HG03354 (cell line): Measurements from ENCODE around the gene TGDS.

Experiments used
- ATAC-seq: cut with Tn5 transposase; IDR thresholded peaks from one replicate; pipeline ENCODE4 v1.9.1; 2021; ENCODE audit warnings: mild to moderate bottlenecking; ENCODE audit not compliant: unreplicated experiment, poor library complexity, severe bottlenecking

TGDS gene

DNA sequence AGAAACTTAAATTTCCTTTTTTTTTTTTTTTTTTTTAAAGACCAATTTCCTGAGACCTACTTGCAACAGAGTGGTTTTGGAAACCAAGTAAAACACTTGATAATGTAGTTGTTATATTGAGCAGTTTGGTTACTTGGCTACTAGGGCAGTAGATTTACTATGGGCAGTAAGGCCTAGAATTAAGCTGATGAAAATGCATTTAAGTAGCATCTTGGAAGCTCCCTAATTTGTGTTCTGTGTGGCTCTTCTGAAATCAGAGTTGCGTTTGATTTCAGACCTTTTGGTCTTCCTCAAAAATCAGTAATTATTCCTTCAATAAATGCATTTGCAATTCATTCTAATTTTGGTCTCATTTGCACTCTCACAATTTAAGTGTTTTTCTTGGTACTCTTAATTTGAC is 6.5 kb upstream of the TGDS start:
- ATAC-seq, result no peak

DNA sequence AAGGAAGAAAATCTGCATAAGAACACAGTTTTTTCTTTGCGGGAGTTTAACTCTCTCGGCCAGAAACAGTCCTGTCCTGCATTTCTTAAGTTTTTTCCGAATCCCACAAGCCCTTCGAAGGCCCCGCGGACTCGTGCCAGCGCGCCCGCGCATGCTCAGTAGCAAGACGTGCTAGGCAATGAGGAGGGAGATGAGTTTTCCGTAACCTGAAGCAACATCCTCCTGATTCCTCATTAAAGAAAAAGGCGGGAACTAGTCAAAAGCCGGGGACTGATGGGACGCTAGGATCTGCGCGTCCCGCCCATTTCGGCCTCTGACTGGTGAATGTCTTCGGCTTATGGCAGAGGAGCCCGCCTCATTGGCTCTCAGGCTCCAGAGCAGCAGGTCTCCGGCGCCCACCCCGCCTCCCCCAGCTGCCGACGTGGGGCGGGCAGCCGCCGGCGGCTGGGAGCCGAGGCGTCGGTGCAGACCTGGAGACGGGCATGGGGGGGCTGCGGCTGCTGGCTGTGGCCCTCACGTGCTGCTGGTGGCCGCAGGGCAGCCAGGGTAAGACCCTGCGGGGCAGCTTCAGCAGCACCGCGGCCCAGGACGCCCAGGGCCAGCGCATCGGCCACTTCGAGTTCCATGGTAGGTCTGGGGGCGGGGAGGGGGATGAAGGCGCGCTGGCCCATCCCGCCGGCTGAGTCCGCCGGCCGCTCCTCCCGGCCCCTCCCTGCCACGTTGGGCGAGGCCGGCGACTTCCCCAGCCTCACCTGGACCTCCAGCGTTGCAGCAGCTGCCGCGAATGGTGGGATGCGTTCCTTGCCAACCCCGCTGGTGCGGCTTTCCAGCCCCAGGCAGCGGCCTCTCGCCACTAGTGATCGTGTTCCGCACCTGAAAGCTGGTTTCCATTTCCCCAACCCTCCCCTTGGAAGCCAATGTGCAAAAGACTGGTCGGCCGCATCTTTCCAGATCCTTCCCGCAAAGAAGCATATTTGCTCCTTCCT is 5.8 kb upstream of the TGDS start, which contains the start of gene GPR180:
TSS of gene GPR180 (plus strand) at position 412 of the 986 bp plus-strand sequence. CDS start at position 483, 71 bp downstream.
- ATAC-seq, result peak; percentile 99

DNA sequence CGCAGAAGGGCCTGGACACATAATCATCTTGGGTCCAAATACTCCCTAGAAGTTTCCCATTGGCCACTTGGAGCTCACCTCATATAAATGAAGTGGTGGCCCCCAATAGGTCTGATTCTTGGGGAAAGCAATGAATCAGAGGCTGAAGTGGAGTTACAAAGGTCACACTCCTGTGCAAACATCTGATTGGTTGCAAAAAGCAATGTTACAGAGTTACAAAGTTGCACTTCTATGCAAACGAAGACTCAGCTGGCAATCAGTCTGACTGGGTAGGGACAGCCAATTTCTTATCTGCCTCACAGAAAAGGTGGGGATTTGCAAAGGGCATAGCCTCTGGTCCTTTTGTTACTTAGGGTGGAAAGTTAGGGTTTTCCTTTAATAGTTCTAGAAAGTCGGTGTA is 3.9 kb upstream of the TGDS start:
- ATAC-seq, result no peak

DNA sequence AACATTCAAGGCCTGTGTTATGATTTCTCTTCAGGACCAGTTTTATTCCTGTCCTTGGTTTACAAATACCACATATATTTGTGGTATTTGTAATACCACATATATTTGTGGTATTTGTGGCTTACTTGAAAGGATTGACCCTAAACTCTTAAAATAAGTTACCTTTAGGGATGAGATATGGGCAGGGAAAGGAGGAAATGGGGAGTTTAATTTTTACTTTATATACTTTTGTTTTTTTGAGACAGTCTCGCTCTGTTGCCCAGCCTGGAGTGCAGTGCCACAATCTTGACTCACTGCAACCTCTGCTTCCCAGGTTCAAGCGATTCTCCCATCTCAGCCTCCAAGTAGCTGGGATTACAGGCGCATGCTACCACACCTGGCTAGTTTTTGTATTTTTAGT is 2.3 kb upstream of the TGDS start:
- no peak for ATAC-seq

DNA sequence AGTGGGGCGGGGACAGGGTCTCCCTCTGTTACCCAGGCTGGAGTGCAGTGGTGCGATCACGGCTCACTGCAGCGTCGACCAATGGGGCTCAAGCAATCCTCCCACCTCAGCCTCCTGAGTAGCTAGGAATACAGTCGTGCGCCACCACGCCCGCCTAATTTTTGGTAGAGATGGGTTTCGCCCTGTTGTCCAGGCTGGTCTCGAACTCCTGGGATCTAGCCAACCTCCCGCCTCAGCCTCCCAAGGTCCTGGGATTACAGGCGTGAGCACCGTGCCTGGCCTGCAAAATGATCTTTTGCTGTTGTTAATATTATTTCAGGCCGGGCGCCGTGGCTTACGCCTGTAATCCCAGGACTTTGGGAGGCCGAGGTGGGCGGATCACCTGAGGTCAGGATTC is 621 bp upstream of the TGDS start:
- no peak for ATAC-seq

DNA sequence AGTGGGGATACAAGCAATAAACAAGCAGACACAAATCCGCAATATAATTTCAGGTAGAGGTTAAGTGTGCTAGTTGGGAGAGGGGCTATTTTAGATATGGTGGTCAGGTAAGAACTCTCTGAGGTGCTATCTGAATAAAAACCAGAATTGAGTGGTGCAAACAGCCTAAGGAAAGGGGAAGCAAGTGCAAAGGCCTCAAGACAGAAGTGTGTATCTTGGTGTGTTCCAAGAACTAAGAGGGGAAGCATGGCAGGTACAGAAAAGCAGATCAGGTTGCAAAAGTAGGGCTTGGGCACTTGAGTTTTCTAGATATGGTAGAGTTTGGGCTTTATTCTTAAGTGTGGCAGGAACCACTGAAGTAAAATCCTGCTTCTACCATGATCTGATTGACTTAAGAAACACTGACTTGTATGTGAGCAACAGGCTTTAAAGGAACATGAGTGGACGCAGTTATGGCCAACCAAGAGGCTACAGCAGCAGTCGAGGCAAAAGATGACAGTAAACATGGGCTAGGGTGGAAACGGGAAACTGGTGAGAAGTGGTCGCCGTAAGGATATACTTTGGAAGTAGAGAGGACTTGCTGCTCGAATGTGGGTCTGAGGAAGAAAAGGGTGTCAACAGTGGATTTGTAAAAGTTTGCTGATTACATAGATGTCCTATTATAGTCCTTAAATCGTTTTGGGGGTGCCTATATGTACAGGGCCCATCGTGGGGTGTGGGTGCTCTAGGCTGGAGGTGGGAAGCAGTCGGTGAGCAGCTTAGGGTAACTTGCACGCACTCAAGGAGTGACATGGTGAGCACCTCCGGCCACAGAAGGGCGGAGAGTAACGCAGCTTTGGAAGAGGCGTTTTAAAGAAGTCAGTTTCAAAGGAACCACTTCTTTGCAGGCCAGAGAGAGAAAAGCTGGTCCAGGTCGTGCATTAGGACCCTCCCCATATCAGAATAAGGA is 677 bp downstream of the TGDS start:
- peak; percentile 64 for ATAC-seq

DNA sequence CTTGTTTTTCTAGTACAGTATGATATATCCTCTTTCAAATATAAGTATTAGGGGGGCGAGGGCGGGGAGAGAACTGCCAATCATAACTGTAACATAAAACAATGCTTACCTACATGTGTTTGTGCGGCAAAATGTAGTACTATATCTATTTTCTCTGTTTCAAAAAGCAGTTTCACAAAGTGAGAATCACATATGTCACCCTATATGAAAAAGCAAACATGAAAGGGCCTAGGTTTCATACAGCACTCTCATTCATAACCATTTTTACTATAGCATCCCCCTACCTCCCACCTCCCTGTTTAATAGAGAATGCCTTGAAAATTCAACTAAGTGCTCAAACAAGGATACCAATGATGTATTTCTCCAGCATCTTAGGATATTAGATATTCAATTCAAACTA is 5.2 kb downstream of the TGDS start:
- ATAC-seq, result no peak

DNA sequence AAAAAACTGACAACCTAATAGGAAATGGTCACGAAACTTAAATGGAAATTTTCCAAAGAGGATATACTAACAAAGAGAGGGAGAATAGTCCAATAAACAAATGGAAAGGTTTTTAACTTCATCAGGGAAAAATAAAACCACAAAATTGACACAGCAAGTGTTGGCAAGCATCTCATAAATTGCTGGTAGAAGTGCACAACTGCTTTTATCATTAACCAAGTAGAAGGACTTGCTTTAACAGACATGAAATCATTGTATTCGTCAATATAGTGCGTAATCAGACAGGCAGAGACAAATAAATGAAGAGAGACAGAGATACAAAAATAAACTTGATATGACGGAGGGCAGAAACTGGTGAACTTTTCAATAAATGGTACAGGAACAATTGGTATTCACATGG is 7.4 kb downstream of the TGDS start:
- ATAC-seq, result no peak

DNA sequence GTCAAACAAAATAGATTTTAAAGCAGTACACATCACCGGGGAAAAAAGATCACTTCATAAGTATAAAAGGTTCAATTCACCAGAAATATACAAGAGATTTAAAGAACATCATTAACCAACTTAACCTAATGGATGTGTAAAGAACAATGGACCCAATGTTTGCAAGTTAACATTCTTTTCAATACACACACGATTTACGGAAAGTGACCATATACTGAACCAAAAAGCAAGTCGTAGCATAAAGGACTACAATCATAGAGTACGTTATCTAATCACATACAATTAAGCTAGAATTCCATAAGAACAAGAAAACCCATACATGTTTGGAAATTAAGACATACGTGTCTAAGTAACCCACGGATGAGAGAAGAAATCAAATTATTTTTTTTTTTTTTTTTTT is 9.6 kb downstream of the TGDS start:
- ATAC-seq, result no peak

DNA sequence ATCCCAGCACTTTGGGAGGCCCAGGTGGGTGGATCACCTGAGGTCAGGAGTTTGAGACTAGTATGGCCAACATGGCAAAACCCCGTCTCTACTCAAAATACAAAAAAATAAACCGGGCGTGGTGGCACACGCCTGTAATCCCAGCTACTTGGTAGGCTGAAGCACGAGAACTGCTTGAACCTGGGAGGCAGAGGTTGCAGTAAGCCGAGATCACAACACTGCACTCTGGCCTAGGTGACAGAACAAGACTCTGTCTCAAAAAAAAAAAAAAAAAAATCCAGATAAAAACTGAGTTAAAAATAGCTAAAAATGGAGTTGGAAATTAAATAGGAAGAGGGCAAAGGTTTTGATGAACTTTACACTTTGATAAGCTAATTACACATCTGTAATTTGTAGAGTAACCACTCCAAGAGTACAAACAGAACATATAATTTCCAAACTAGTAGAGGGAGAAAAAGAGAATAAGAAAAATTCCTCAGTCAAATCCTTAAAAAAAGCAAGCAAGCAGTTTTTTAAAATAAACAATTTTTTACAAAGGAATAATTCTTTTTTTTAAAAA is 10.3 kb downstream of the TGDS start:
- no peak for ATAC-seq

DNA sequence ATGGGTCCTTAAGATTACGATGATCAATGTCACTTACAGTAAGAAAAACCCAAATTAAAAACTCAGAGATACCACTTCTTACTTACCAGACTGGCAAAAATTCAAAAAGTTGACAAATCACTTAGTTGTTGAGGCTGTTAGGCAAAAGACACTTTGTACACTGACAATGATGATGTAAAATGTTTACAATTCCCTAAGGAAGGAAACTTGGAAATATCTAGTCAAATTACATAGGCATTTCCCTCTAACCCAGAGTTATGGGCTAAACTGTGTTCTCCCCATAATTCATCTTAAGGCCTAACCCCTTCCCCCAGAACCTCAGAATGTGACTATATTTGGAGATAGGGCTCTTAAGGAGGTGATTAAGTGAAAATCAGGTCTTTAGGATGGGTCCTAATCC is 12.0 kb downstream of the TGDS start:
- ATAC-seq, result no peak

DNA sequence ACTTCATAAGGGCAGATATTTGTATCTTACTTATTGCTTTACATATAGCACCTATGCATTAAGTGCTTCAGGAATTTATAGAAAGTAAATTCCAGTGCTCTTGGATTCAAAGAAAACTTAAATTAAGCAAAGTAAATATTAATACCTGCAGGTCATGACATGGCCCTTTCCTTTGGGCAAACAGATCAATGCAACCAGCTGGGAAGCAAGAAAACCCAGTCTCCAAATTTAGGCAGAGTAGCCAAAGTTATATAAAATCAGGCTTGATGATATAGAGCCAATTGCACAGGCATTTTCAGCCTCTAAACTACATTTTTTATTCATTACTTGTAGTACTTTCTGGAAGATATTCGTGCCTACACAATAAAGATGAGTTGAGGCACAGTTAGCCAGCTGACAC is 16.9 kb downstream of the TGDS start:
- no peak for ATAC-seq

DNA sequence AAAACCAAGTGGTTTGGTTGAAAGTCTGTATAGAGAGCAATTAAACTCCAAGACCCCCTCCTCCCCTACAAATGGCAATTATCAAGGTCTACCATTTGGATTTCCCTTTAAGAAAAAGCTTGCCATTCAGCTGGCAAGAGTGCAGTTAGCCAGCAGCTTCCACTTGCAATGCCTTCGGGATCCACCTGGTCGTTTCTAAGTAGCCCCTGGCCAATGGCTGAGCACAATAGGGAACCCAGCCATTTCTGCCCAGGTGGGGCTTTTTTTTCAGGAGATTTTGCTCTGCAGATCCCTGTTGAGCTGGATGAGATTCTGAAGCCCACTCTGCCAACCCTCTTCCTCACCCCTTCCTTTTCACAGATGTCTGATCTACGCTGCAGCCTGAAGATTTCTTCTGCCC is 26.3 kb downstream of the TGDS start:
- no peak for ATAC-seq

DNA sequence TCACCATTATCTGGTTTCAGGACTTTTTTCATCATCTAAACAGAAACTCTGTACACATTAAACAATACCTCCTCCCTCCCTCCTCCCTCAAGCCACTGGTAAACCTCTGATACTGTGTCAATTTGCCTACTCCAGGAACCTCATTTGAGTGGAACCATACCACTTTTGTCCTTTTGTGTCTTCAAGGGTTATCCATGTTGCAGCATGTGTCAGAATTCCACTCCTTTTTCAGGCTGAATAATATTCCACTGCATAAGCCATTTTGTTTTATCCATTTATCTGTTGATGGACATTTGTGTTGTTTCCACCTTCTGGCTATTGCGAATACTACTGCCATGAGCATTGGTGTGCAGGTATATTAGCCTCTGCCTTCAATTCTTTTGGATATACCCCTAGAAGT is 27.5 kb downstream of the TGDS start:
- ATAC-seq, result no peak

DNA sequence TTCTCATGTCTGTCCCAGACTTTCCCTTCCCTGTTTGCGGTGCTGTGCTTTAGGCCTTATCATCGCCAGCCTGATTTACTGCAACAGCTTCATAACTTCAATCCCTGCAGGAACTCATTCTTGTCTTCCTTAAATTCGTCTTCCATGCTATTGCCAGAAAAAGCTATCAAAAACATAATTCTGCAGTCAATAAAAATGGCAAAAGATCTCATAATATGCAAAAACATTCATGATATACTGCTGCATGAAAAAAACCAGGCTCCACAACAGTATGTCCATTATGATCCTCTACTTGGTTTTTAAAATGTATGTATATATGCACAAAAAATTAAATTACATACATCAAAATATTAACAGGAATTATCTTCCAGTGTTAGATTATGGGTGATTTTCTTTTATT is 28.4 kb downstream of the TGDS start:
- ATAC-seq, result no peak

DNA sequence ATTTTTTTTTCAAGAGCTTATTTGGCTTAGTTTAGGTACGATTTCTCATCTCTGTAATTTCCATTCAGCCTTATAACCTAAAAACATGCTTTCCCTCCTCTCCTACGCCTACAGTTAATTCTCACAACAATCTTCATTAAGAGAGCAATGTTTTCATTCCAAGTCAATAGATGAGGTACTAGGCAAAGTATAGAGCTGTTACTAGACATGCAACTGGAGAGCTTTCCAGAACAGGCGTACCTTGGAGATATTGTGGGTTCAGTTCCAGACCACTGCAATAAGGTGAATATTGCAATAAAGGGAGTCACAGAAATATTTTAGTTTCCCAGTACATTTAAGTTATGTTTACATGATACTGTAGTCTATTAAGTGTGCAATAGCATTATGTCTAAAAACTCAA is 34.8 kb downstream of the TGDS start:
- no peak for ATAC-seq

DNA sequence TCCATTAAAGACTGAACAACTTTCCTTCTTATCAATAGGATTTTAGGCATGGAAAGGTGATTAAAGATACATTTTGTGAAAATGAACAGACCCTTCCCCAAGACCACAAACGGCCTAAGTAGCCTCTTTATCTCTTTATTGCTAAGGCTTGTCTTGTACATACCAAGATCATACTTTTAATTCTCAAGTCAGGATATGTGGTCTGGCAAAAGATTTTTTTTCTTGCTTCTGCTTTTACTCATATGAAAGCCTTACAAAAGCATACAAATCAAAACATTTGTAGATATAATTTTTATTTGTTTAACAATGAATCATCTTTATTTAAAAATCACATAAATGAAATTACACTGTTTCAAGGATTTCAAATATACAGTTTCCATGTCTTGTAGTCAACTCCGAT is 35.8 kb downstream of the TGDS start:
- no peak for ATAC-seq

DNA sequence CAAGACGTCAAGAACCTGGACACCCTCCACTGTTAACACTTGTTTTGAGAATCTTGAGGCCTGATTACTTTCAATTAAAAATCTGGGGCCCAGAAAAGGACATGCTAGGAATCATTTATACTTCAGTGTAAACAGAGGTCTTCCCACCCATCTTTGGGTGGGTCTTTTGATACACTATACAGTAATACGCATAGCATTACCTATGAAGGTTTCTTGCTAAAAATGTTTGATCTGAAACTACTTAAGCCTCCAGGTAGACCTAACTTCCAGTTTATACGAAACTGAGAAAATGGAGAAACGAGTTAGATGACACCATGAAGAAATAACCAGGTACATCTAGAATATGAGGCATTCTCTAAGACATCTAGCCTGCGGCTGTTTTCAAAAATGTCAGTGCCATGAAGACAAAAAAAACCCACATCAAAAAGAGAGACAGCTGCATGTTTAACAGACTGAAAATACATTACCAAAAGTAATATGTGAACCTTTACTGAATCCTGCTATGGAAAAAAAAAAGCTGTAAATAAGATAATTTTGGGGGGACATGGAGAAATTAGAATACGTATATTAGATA is 36.6 kb downstream of the TGDS start:
- ATAC-seq, result no peak

DNA sequence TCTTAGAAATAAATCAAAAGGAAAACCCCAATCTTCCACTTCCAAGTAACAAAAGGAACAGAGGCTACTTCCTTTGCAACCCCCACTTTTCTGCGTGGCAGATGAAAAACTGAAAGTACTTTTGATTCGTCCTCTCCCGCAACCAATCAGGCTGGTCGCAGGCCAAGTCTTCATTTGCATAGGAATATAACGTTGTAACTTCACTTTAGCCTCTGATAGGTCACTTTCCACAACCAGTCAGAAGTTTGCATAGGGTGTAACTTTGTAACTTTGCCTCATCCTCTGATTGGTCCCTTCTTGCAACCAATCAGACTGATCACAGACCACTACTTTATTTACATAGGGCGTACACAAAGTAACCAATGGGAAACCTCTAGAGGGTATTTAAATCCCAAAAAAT is 37.2 kb downstream of the TGDS start:
- no peak for ATAC-seq

DNA sequence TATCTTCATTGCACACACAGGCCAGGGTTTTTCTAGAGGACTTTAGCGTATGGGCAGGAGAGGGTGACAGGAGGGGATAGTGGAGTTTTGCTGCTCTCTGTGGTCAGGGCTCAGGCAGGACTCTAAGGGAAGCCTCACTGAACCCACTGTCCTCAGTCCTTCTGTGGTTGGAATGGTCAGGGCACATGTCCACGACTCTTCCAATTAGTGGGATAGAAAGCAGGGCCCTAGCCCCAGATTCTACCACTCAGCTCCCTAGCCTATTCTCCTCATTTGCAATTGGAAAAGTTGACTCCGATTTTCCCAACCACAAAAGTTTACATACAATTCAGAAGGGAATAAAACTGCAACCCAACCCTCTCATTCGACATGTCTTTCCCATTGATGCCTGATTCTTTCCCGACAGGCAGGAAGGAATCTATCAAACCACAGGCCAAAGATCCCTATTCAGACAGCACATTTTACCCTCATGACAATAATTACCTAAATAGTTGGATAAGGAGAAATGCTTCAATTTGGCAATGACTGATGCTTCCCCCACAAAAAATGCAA is 38.2 kb downstream of the TGDS start:
- ATAC-seq, result no peak
